ENCODE measurements around the gene QDPR.
"Not testable (repeated sequence)": the region's sequence is repeated elsewhere in the genome, so short reads cannot be mapped to it uniquely, and the experiment has no call there.

The QDPR gene

GRCh38 chr4:17489721-17490120, 22.2 kb downstream of the QDPR start:
- no peak for DNase-seq

- DNase-seq, result no peak
These were observed 22.8 kb downstream of the QDPR start for GRCh38 chr4:17489123-17489522.

DNA sequence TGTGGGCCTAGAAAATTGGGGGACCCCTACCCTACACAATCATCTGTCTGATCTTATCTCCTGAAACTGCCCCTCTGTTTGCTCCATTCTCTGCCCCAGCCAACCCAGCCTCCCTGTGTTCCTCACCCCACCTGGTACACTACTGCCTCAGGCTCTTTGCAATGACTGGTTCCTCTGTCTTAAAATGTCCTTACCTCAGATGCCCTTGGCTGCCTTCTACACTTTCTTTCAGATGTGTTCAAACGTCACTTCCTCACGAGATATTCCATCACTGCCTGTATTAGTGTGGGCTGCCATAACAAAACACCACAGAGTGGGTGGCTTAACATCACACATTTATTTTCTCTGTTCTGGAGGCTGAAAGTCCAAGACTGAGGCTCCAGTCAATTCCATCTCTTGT, 29.2 kb downstream of the QDPR start:
- no peak for DNase-seq

DNA sequence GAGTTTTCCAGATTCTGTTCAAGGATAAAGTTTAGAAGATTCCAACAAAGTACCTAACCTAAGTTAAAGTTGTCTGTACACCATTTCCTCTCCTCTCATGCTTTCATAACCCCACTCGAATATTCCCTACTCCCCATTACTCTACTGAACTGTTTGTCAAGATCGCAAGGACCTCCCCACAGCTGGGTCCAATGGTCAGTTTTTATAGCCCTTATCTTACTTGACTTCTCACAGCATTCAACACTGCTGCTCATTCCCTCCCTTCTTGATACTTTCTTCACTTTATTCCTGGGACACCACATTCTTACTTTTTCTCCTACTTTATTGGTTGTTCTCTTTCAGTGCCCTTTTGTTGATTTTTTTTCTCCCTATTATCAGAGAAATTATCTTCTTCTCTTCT, 30.9 kb downstream of the QDPR start:
- no peak for DNase-seq

- DNase-seq, result no peak
These were observed 31.5 kb downstream of the QDPR start for GRCh38 chr4:17480210-17480927.

- no peak for DNase-seq
These were observed 34.0 kb downstream of the QDPR start for GRCh38 chr4:17477774-17478472.

GRCh38 chr4:17476853-17477252, 35.0 kb downstream of the QDPR start:
- DNase-seq, result no peak

- DNase-seq, result no peak
These were observed 36.4 kb downstream of the QDPR start for GRCh38 chr4:17475481-17475880.

GRCh38 chr4:17469931-17470674, 41.8 kb downstream of the QDPR start:
- DNase-seq, result no peak

DNA sequence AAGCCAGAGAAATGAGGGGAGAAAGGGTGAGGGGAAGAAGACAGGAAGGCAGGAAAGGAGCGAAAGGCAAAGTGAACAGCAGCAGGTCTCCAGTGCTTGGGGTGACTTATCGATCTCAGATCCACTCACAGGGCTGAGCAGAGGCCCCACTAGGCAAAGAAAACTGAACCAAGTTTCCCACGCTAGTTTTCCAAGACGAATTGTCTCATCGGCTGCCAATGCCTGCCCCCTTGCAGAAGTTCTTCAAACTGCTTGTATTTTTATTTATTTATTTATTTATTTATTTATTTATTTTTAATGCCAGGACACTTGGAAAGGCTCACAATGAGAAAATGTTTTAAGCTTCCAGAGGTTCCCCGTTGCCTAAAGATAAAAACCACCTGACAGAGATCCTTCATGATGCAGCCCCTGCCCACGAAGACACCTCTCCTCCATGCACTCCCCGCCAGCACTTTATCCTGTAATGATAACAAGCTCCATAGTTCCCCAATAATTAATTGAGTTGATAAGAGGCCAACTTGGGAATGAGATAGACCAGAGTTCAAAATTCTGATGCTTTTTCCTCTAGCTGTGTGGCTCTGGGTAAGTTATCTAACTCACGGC, 43.2 kb downstream of the QDPR start:
- no peak for DNase-seq

- no peak for DNase-seq
These were observed 48.3 kb downstream of the QDPR start for GRCh38 chr4:17463606-17464005.

GRCh38 chr4:17450269-17450804, 61.6 kb downstream of the QDPR start:
- DNase-seq, result no peak

DNA sequence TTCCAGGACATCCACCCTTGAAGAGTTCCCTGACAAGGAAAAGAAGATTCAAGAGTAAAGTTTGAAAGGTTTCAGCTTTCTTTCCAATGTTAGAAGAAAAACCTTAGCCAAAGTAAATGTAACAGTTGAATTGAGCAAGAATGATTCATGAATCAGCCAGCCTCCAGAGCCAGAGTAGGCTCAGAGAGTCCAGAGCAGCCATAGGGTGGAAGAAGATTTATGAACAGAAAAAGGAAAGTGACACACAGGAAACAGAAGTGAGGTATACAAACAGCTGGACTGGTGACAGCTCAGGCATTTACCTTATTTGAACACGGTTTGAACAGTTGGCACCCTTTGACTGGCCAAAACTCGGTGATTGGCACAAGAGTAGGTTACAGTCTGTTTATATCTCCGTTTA, 63.2 kb downstream of the QDPR start:
- DNase-seq, result no peak

DNA sequence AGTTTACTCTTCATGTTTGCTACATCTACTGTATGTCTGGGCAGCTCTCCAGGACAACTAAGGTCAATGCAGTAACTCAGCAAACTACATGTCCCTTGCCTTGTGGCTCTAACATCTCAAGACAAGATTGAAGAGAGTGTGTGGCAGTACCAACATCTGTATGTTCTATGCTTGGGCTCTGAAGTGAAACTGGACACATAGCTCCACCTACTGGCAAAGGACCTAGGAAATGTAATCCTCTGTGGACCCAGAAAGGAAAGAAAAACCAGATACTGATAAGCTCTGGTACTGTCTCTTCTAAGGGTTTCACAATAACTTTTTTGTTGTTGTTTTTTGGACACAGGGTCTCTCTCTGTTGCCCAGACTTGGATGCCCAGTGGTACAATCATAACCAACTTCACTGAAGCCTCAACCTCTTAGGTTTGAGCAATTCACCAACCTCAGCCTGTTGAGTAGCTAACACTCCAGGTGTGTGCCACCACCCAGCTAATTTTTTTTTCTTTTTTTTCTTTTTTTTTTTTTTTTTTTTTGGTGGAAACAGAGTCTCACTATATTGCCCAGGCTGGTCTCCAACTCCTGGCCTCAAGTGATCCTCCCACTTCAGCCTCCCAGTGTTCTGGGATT, 64.1 kb downstream of the QDPR start:
- DNase-seq, result no peak

DNA sequence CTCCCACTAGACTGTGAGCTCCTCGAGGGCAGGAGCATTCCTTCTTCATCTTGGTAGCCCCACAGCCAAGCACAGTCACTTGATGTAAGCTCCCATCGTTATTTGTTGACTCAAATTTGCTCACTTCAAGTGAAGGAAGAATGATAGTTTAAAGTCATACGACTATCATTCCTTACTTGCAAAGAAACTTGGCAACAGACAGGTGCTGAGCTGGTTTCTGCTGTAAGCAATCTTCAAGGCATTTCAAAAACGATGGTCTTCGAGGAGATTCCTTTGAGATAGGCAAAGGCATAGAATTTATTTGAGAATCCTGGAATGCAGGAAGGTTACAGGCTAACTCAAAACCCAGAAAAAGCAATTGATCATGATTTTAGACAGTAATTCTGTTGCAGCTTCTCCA, 64.8 kb downstream of the QDPR start:
- no peak for DNase-seq

DNA sequence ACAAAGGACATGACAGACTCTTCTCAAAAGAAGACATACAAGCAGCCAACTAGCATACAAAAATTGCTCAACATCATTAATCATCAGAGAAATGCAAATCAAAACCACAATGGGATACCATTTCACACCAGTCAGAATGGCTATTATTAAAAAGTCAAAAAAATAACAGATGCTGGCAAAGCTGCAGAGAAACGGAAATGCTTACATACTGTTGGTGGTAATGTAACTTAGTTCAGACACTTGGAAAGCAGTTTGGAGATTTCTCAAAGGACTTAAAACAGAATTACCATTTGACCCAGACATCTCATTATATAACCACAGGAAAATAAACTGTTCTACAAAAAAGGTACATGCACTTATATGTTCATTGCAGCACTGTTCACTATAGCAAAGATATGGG, 69.4 kb downstream of the QDPR start:
- not testable (repeated sequence) for DNase-seq

- no peak for DNase-seq
These were observed 74.5 kb downstream of the QDPR start for GRCh38 chr4:17437396-17437795.

- no peak for DNase-seq
These were observed 75.2 kb downstream of the QDPR start for GRCh38 chr4:17436750-17437090.

Data from DMS79 treated with DMSO at 0.1 percent for 48 hours (cell line).